Jurkat, Clone E6-1 (cell line): Measurements from ENCODE around the gene KLHL29.

Experiments
- DNase-seq: peaks from one replicate; pipeline ENCODE4 v3.0.0-alpha.2; 2011; ENCODE audit warnings: low read depth, low spot score
- H3K4me3 ChIP-seq: 2 replicates; pipeline ENCODE4 v1.5.1; 2011; ENCODE audit warnings: mild to moderate bottlenecking, low read length, control low read depth, moderate library complexity

KLHL29 gene

GRCh38 chr2:23684395-23685176 lies 299.6 kb downstream of the KLHL29 start:
- no peak for DNase-seq

GRCh38 chr2:23685181-23685580 lies 300.2 kb downstream of the KLHL29 start:
- no peak for DNase-seq
- no peak overlapping the region for H3K4me3 ChIP-seq

More at GRCh38 chr2:23684395-23685176, 299.6 kb downstream of the KLHL29 start:
- H3K4me3 ChIP-seq: no peak overlapping the region

- no peak for DNase-seq
- no peak overlapping the region for H3K4me3 ChIP-seq
Observed at GRCh38 chr2:23685706-23686105, 300.7 kb downstream of the KLHL29 start.

GRCh38 chr2:23686405-23687029 lies 301.5 kb downstream of the KLHL29 start:
- H3K4me3 ChIP-seq: no peak overlapping the region
- no peak for DNase-seq

GRCh38 chr2:23687214-23687613 lies 302.2 kb downstream of the KLHL29 start:
- no peak overlapping the region for H3K4me3 ChIP-seq
- no peak for DNase-seq

GRCh38 chr2:23687713-23688112 lies 302.7 kb downstream of the KLHL29 start:
- no peak for DNase-seq
- no peak overlapping the region for H3K4me3 ChIP-seq

- DNase-seq: no peak
- no peak overlapping the region for H3K4me3 ChIP-seq
Observed at GRCh38 chr2:23688486-23689130, 303.6 kb downstream of the KLHL29 start.

- no peak for DNase-seq
- H3K4me3 ChIP-seq: no peak overlapping the region
Observed at GRCh38 chr2:23689131-23689700, 304.2 kb downstream of the KLHL29 start.

GRCh38 chr2:23689891-23690290 lies 304.9 kb downstream of the KLHL29 start:
- DNase-seq: no peak
- H3K4me3 ChIP-seq: no peak overlapping the region

GRCh38 chr2:23690421-23691105 lies 305.6 kb downstream of the KLHL29 start:
- H3K4me3 ChIP-seq: no peak overlapping the region
- DNase-seq: no peak

- no peak for DNase-seq
- H3K4me3 ChIP-seq: no peak overlapping the region
Observed at GRCh38 chr2:23691106-23691470, 306.1 kb downstream of the KLHL29 start.

GRCh38 chr2:23691565-23691964 lies 306.6 kb downstream of the KLHL29 start:
- no peak for DNase-seq
- no peak overlapping the region for H3K4me3 ChIP-seq

- DNase-seq: no peak
- no peak overlapping the region for H3K4me3 ChIP-seq
Observed at GRCh38 chr2:23692263-23692662, 307.3 kb downstream of the KLHL29 start.

- no peak overlapping the region for H3K4me3 ChIP-seq
- DNase-seq: no peak
Observed at GRCh38 chr2:23692851-23693605, 308.0 kb downstream of the KLHL29 start.

- DNase-seq: no peak
- no peak overlapping the region for H3K4me3 ChIP-seq
Observed at GRCh38 chr2:23693606-23693951, 308.6 kb downstream of the KLHL29 start.

GRCh38 chr2:23694058-23695045 lies 309.4 kb downstream of the KLHL29 start:
- DNase-seq: no peak
- no peak overlapping the region for H3K4me3 ChIP-seq

GRCh38 chr2:23695214-23695889 lies 310.4 kb downstream of the KLHL29 start:
- H3K4me3 ChIP-seq: no peak overlapping the region
- no peak for DNase-seq
